ENCODE data around the gene SERPINH1.

The SERPINH1 gene

GRCh38 chr11:75558939-75559843 is 2.9 kb upstream of the SERPINH1 start:
- DNase-seq (ENCODE audit: low spot score) = no peak
- no peak for TF ChIP-seq CTCF (IDR thresholded peaks at IDR 0.05; ENCODE audit: extremely low read depth, missing control alignments)

GRCh38 chr11:75560644-75561043 is 1.4 kb upstream of the SERPINH1 start:
- TF ChIP-seq CTCF (IDR thresholded peaks at IDR 0.05; ENCODE audit: extremely low read depth, missing control alignments) = no peak
- no peak for DNase-seq (ENCODE audit: low spot score)

GRCh38 chr11:75561426-75562047 is 516 bp upstream of the SERPINH1 start:
- no peak for DNase-seq (ENCODE audit: low spot score)
- TF ChIP-seq CTCF (IDR thresholded peaks at IDR 0.05; ENCODE audit: extremely low read depth, missing control alignments) = no peak

- no peak for TF ChIP-seq CTCF (IDR thresholded peaks at IDR 0.05; ENCODE audit: extremely low read depth, missing control alignments)
Observed at GRCh38 chr11:75562836-75563484, 907 bp downstream of the SERPINH1 start.

GRCh38 chr11:75563501-75563977 is 1.5 kb downstream of the SERPINH1 start:
- no peak for DNase-seq (ENCODE audit: low spot score)
- TF ChIP-seq CTCF (IDR thresholded peaks at IDR 0.05; ENCODE audit: extremely low read depth, missing control alignments) = no peak

More at GRCh38 chr11:75562836-75563484, 907 bp downstream of the SERPINH1 start:
- DNase-seq (ENCODE audit: low spot score) = no peak

- TF ChIP-seq CTCF (IDR thresholded peaks at IDR 0.05; ENCODE audit: extremely low read depth, missing control alignments) = no peak
- no peak for DNase-seq (ENCODE audit: low spot score)
Observed at GRCh38 chr11:75563978-75564552, 2.0 kb downstream of the SERPINH1 start.

Measured in GM20000 (cell line).